Lung (tissue), 12 donors: Measurements from ENCODE around the gene MBP. TPM values are rescaled to one million over a fixed set of nuclear protein-coding genes. Genes with fewer than 3 reads are reported as not detected.
"Not testable (repeated sequence)": the region's sequence is repeated elsewhere in the genome, so short reads cannot be mapped to it uniquely, and the experiment has no call there.

Source experiments
- ATAC-seq: fragments of 200-7000 bp; cut with Tn5 transposase; one replicate; pipeline ENCODE4 v1.9.1; 2020; ENCODE audit warnings: moderate number of reproducible peaks; ENCODE audit not compliant: insufficient read depth, low FRiP score
- DNase-seq, 3 donors: peaks; one replicate each; pipeline ENCODE4 v3.0.0-alpha.2; 2013 to 2017
- H3K27ac ChIP-seq, 2 donors: one replicate each; pipeline ENCODE4 v1.5.1; 2013; ENCODE audit warnings: mild to moderate bottlenecking in 2 of 2, moderate library complexity in 2 of 2, control low read depth in 1 of 2, inconsistent platforms in 1 of 2, low read depth in 1 of 2, low read length in 1 of 2
- H3K27me3 ChIP-seq, 3 donors: one replicate each; pipeline ENCODE4 v1.5.1; 2013; ENCODE audit warnings: low read length in 2 of 3; ENCODE audit not compliant: control insufficient read depth in 3 of 3, insufficient read depth in 3 of 3
- H3K36me3 ChIP-seq, 4 donors: one replicate each; pipeline ENCODE4 v1.5.1; 2013; ENCODE audit warnings: low read length in 4 of 4, mild to moderate bottlenecking in 1 of 4, moderate library complexity in 1 of 4; ENCODE audit not compliant: control insufficient read depth in 4 of 4, insufficient read depth in 4 of 4
- H3K4me1 ChIP-seq, 5 donors: one replicate each; pipeline ENCODE4 v1.5.1; 2013; ENCODE audit warnings: low read length in 5 of 5, mild to moderate bottlenecking in 2 of 5, moderate library complexity in 1 of 5; ENCODE audit not compliant: control insufficient read depth in 5 of 5, insufficient read depth in 5 of 5
- H3K4me3 ChIP-seq: one replicate; pipeline ENCODE4 v1.5.1; 2013; ENCODE audit warnings: mild to moderate bottlenecking, control low read depth, moderate library complexity
- H3K9ac ChIP-seq, 2 donors: one replicate each; pipeline ENCODE4 v1.5.1; 2013; ENCODE audit warnings: low read length in 2 of 2, control low read depth in 1 of 2; ENCODE audit not compliant: insufficient read depth in 1 of 2
- H3K9me3 ChIP-seq, 4 donors: one replicate each; pipeline ENCODE4 v1.5.1; 2013; ENCODE audit warnings: low read length in 3 of 4, mild to moderate bottlenecking in 1 of 4, moderate library complexity in 1 of 4; ENCODE audit not compliant: control insufficient read depth in 4 of 4, insufficient read depth in 3 of 4
- CTCF ChIP-seq: IDR thresholded peaks from 2 replicates; pipeline ENCODE4 v1.5.1; 2012; ENCODE audit warnings: mild to moderate bottlenecking; ENCODE audit errors: control extremely low read depth, extremely low read depth
- WGBS, 2 donors: extraction: QIAGEN DNeasy Blood & Tissue Kit; methylation state at CpG; one replicate each; pipeline ENCODE4 v1.1.7; 2013; 5-methylcytosine and 5-hydroxymethylcytosine counted together
- polyA plus RNA-seq, 2 donors: library from polyadenylated mRNA; stranded (reverse); fragments of 200-250 nt; gene quantifications; one replicate each; pipeline ENCODE4 v1.2.1, GENCODE V29; 2013
- total RNA-seq, 2 donors: library from RNA; depleted of rRNA in 1 of 2; stranded (reverse); fragments of >200 nt in 1 of 2; gene quantifications; one replicate each; pipeline ENCODE4 v1.2.1, GENCODE V29; 2014 to 2021
- donor health status: control.
- donor health status: control.
- donor health status: Bipolar disorder and iron deficiency.
- donor health status: healthy.
- donor health status: DM: yes; HTN: yes; CAD: no.

Gene MBP
- total and polyA plus RNA-seq, 4 donors = 15.6 to 64.1 (median 30.9) TPM

GRCh38 chr18:77019641-77020040, 112.9 kb downstream of the MBP start:
- no peak for TF ChIP-seq CTCF
- peaks cover 0 to 12% (median 7%) of the 10 kb centered on the region in 5 donors for H3K4me1 ChIP-seq
- DNase-seq (no peak), ATAC-seq (no peak)
- H3K9me3 ChIP-seq = no peaks in the 10 kb centered on the region
- no peak overlapping the region for H3K27ac ChIP-seq
- 95% methylated on average over 9 of the region's 9 CpGs for WGBS, 2 donors
- peaks cover 0 to 13% (median 0%) of the 10 kb centered on the region in 4 donors for H3K36me3 ChIP-seq
- no peaks in the 10 kb centered on the region for H3K27me3 ChIP-seq
- H3K9ac ChIP-seq = no peak overlapping the region
- H3K4me3 ChIP-seq = no peak overlapping the region

- not testable (repeated sequence) for H3K9me3 ChIP-seq, DNase-seq, H3K4me3 ChIP-seq, H3K9ac ChIP-seq, ATAC-seq, H3K27ac ChIP-seq, H3K27me3 ChIP-seq
- Histone ChIP-seq H3K36me3 (peaks cover 0 to 13% (median 0%) of the 10 kb centered on the region in 4 donors), H3K4me1 (peaks cover 3 to 19% (median 12%) of the 10 kb centered on the region in 5 donors)
These were observed 113.9 kb downstream of the MBP start for GRCh38 chr18:77018650-77019049.

GRCh38 chr18:77017355-77017754, 115.2 kb downstream of the MBP start:
- DNase-seq (no peak), ATAC-seq (no peak)
- 86 to 93% methylated on average over 6 of the region's 6 CpGs for WGBS, 2 donors
- H3K4me1 ChIP-seq = peaks cover 5 to 22% (median 10%) of the 10 kb centered on the region in 5 donors
- H3K36me3 ChIP-seq = peaks cover 0 to 13% (median 0%) of the 10 kb centered on the region in 4 donors
- H3K9ac ChIP-seq = no peak overlapping the region
- H3K4me3 ChIP-seq = no peak overlapping the region
- H3K27ac ChIP-seq = no peak overlapping the region
- TF ChIP-seq CTCF = no peak
- no peaks in the 10 kb centered on the region for H3K27me3 ChIP-seq
- H3K9me3 ChIP-seq = no peaks in the 10 kb centered on the region

- no peak for DNase-seq
- H3K27me3 ChIP-seq = no peaks in the 10 kb centered on the region
- peaks cover 5 to 22% (median 10%) of the 10 kb centered on the region in 5 donors for H3K4me1 ChIP-seq
- H3K4me3 ChIP-seq = no peak overlapping the region
- WGBS, 2 donors = 89 to 90% methylated on average over 16 of the region's 16 CpGs
- peaks cover 0 to 13% (median 0%) of the 10 kb centered on the region in 4 donors for H3K36me3 ChIP-seq
- ATAC-seq = no peak
- peak overlapping the region in 1 of 2 donors; percentile 23 for H3K27ac ChIP-seq
- no peaks in the 10 kb centered on the region for H3K9me3 ChIP-seq
- TF ChIP-seq CTCF = no peak
- H3K9ac ChIP-seq = no peak overlapping the region
These were observed 115.6 kb downstream of the MBP start for GRCh38 chr18:77016936-77017335.
